AG09319 (cell line): Measurements from ENCODE around the gene DTX3L.

Source experiments
- DNase-seq: peaks from one replicate; pipeline ENCODE4 v3.0.0-alpha.2; 2010; ENCODE audit warnings: low read depth; ENCODE audit errors: extremely low read depth
- TF ChIP-seq, protein P1 (sequence below): IDR thresholded peaks from 2 replicates; pipeline ENCODE4 v1.5.1; 2011; ENCODE audit warnings: low read depth, mild to moderate bottlenecking, inconsistent platforms, low read length, moderate library complexity

Gene DTX3L

DNA sequence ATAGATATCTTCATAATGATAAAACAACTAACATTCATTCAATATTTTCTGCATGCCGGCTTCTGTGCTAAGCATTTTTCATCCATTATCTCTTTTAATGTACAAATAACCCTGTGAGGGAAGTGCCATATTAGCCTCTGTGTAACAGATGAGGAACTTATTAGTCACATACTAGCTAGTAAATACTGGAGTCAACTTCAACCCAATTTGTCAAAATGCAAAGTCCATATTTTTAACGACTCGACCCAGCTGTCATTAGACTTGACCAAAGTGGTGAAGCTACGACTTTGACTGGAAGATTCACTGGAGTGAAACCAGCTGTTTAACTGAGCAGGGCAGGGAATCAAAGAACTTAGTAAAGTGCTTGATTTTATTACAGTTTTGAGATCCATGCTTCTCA, 54.9 kb downstream of the DTX3L start:
- DNase-seq, result no peak
- TF ChIP-seq, protein P1, sequence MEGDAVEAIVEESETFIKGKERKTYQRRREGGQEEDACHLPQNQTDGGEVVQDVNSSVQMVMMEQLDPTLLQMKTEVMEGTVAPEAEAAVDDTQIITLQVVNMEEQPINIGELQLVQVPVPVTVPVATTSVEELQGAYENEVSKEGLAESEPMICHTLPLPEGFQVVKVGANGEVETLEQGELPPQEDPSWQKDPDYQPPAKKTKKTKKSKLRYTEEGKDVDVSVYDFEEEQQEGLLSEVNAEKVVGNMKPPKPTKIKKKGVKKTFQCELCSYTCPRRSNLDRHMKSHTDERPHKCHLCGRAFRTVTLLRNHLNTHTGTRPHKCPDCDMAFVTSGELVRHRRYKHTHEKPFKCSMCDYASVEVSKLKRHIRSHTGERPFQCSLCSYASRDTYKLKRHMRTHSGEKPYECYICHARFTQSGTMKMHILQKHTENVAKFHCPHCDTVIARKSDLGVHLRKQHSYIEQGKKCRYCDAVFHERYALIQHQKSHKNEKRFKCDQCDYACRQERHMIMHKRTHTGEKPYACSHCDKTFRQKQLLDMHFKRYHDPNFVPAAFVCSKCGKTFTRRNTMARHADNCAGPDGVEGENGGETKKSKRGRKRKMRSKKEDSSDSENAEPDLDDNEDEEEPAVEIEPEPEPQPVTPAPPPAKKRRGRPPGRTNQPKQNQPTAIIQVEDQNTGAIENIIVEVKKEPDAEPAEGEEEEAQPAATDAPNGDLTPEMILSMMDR, result no peak

DNA sequence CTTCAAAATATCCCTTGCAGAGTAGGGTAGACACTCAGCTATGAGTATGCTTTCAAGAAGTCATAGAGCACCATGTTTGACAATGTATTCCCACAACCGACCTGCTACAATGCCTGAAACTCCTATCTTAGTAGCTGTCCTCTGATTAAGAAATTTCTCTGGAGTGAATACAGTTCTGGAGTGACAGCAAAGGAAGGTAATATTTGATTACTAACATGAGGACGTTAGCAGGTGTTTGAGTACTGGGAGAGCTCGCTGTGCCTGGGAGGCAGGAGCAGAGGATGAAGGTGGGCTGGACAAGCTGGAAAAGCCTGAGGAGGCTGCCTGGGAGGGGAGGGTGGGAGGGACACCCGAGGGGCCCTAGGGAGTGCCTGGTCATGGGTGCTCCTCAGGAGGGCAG, 56.3 kb downstream of the DTX3L start:
- TF ChIP-seq, protein P1, result no peak
- DNase-seq, result no peak

DNA sequence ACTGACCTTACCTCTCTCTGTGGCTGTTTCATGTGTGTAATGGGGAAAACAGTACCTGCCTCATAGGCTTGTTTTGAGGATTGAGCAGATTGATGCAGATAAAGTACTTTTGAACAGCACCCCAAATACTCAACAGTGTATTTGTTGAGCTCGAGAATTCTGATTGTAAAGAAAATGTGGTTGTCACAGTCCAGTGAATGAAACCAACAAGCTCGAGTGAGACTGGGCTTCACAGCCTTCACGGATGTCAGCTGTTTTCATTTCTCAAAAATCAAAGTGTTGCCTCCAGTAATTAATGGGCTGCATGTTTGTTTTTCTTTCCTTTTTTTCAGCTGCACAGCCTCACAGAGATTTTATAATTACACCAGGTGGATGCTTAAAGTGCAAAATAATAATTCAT, 57.0 kb downstream of the DTX3L start:
- TF ChIP-seq, protein P1, result no peak
- no peak for DNase-seq

DNA sequence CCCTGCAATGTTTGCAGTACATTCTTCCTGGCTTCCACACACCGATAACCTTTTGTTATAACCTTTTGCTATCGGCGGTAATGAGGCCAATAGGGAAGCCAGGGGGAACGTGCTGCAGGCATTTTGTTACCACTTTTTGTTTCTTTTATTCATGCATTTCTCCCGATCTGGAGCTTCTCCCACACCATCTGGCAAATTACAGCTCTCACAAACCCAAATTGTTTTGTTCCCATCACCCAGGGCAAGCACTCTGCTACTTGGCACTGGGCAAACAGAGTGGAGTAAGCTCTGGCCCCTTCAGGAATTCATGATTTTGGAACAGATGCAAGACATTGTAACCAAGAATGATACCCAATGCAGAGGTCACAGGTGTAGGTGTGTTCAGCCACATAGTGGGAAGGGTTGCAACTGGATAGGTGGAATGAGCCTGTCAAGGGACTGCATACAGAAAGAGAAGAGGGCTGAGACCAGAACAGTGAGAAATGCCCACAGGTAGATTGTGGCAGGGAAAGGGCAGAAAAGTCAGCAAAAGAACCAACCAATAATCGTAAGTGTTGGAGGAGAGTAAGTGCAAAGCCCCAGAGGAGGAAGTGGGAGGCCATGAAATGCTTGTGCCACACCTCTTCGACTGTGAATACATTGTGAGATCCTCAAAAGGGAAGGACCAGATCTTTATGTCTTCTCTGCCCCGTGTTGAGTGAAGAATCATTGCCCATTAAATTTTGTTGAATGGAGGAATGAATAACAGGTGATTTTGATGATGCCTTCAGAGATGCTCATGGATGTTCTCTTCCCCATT, 59.1 kb downstream of the DTX3L start:
- TF ChIP-seq, protein P1, result no peak
- no peak for DNase-seq
